Colon (tissue), 2 donors: ENCODE measurements around the gene NOP56.
"Not testable (repeated sequence)": the region's sequence is repeated elsewhere in the genome, so short reads cannot be mapped to it uniquely, and the experiment has no call there.

Experiments
- FAIRE-seq: peaks from 2 replicates; lab custom pipeline; 2012; peaks lifted over from hg19 to GRCh38; lab: Jason Lieb, UNC
- donor health status: control.
- donor health status: control.

The NOP56 gene

GRCh38 chr20:2643708-2644107 is 8.7 kb upstream of the NOP56 start:
- no peak for FAIRE-seq

GRCh38 chr20:2652724-2653555 is 508 bp downstream of the NOP56 start:
- no peak for FAIRE-seq

GRCh38 chr20:2653556-2654383 is 1.3 kb downstream of the NOP56 start:
- FAIRE-seq = no peak

- FAIRE-seq = no peak
These were observed 2.0 kb downstream of the NOP56 start for GRCh38 chr20:2654384-2654822.

GRCh38 chr20:2654831-2655230 is 2.4 kb downstream of the NOP56 start:
- no peak for FAIRE-seq

- no peak for FAIRE-seq
These were observed 3.1 kb downstream of the NOP56 start for GRCh38 chr20:2655331-2656116.

GRCh38 chr20:2656471-2657117 is 4.2 kb downstream of the NOP56 start:
- FAIRE-seq = no peak

GRCh38 chr20:2657241-2657640 is 4.8 kb downstream of the NOP56 start:
- FAIRE-seq = no peak

- FAIRE-seq = no peak
These were observed 5.2 kb downstream of the NOP56 start for GRCh38 chr20:2657674-2658073.

GRCh38 chr20:2658414-2659354 is 6.3 kb downstream of the NOP56 start:
- no peak for FAIRE-seq

GRCh38 chr20:2659547-2659946 is 7.1 kb downstream of the NOP56 start:
- no peak for FAIRE-seq

- FAIRE-seq = no peak
These were observed 11.0 kb downstream of the NOP56 start for GRCh38 chr20:2663364-2663886.

- no peak for FAIRE-seq
These were observed 11.7 kb downstream of the NOP56 start, which contains the start of gene IDH3B for GRCh38 chr20:2663887-2664719. TSS of gene IDH3B (minus strand) at chr20:2664216. CDS start at chr20:2664188, 28 bp downstream.

- no peak for FAIRE-seq
These were observed 19.5 kb downstream of the NOP56 start for GRCh38 chr20:2671977-2672376.

GRCh38 chr20:2672446-2672845 is 20.0 kb downstream of the NOP56 start:
- FAIRE-seq = no peak

GRCh38 chr20:2673453-2673852 is 21.0 kb downstream of the NOP56 start:
- no peak for FAIRE-seq

- no peak for FAIRE-seq
These were observed 27.6 kb downstream of the NOP56 start for GRCh38 chr20:2680046-2680445.

GRCh38 chr20:2682040-2682439 is 29.6 kb downstream of the NOP56 start:
- not testable (repeated sequence) for FAIRE-seq

GRCh38 chr20:2684817-2685216 is 32.4 kb downstream of the NOP56 start:
- not testable (repeated sequence) for FAIRE-seq
